Measurements from ENCODE around the gene OLFM2. TPM values are rescaled to one million over a fixed set of nuclear protein-coding genes. Genes with fewer than 3 reads are reported as not detected.
A peak's percentile ranks its signal among the peaks of the same experiment; 100 is the strongest.

Gene OLFM2
- total and polyA plus RNA-seq, 9 of the 15 experiments (the other 6 are each of a cell fraction or from before 2014, with no cell fraction given) = 0.10 to 0.33 (median 0.23) TPM; not detected in 4

- TF ChIP-seq TSHZ1 (CRISPR knock-in tag; IDR thresholded peaks at IDR 0.05) (no peak), U2AF2 (optimal IDR thresholded peaks at IDR 0.05; ENCODE audit: low read depth, low read length) (no peak), GATAD2B (IDR thresholded peaks at IDR 0.05; ENCODE audit: borderline replicate concordance) (no peak), ZBTB34 (CRISPR knock-in tag; IDR thresholded peaks at IDR 0.05) (no peak), ZNF639 (CRISPR knock-in tag; conservative IDR thresholded peaks at IDR 0.05 in 1 of 2, IDR thresholded peaks at IDR 0.05 in 1 of 2) (peak in 1 of 2 experiments; percentile 47; a peak in 1 of 4 replicates), ZNF121 (CRISPR knock-in tag; conservative IDR thresholded peaks at IDR 0.05) (no peak), TCF7 (IDR thresholded peaks at IDR 0.05; ENCODE audit: borderline replicate concordance) (no peak), NFATC3 (IDR thresholded peaks at IDR 0.05) (no peak), ZBTB49 (CRISPR knock-in tag; IDR thresholded peaks at IDR 0.05; ENCODE audit: borderline replicate concordance) (no peak), ZNF518B (CRISPR knock-in tag; IDR thresholded peaks at IDR 0.05) (no peak), ZNF124 (CRISPR knock-in tag; IDR thresholded peaks at IDR 0.05) (no peak), ZBTB1 (CRISPR knock-in tag; IDR thresholded peaks at IDR 0.05; ENCODE audit: borderline replicate concordance, low read depth) (no peak), GABPA (tag; conservative IDR thresholded peaks at IDR 0.05; ENCODE audit: low read depth) (peak; percentile 99)
These were observed 108.8 kb downstream of the OLFM2 start, which contains the start of gene UBL5 (continued) for GRCh38 chr19:9827289-9828238.
